ENCODE data around the gene PTGFR.

The PTGFR gene

GRCh38 chr1:78586572-78586971 lies 95.8 kb downstream of the PTGFR start:
- H3K9me3 ChIP-seq (ENCODE audit: low read length), result no peaks in the 10 kb centered on the region
- H3F3A ChIP-seq (ENCODE audit: insufficient read depth, low read length), result no peaks in the 10 kb centered on the region
- no peaks in the 10 kb centered on the region for H3K79me2 ChIP-seq (ENCODE audit: insufficient read depth, low read length)
- no peak overlapping the region for H3K9ac ChIP-seq (ENCODE audit: low read length)
- H3K9me2 ChIP-seq (ENCODE audit: low read depth, low read length), result no peaks in the 10 kb centered on the region
- H3K4me1 ChIP-seq (ENCODE audit: insufficient read depth, low read length, severe bottlenecking), result no peaks in the 10 kb centered on the region
- no peak overlapping the region for H2AFZ ChIP-seq (ENCODE audit: low read length)
- H4K20me1 ChIP-seq (ENCODE audit: insufficient read depth, low read length), result no peaks in the 10 kb centered on the region
- H3K4me3 ChIP-seq (ENCODE audit: low read depth, low read length, poor library complexity, severe bottlenecking), result no peak overlapping the region
- H3K27me3 ChIP-seq (ENCODE audit: insufficient read depth, low read length), result no peaks in the 10 kb centered on the region
- H3K4me2 ChIP-seq (ENCODE audit: low read length), result no peak overlapping the region
- H3K36me3 ChIP-seq (ENCODE audit: insufficient read depth, low read length), result no peaks in the 10 kb centered on the region
- H3K27ac ChIP-seq (ENCODE audit: low read depth, low read length, poor library complexity, severe bottlenecking), result no peak overlapping the region
- TF ChIP-seq EZH2 (IDR thresholded peaks at IDR 0.05; ENCODE audit: borderline replicate concordance, low read length) (no peak), CTCF (IDR thresholded peaks at IDR 0.05; ENCODE audit: low read length) (no peak)

- Histone ChIP-seq H3K79me2 (ENCODE audit: insufficient read depth, low read length) (no peaks in the 10 kb centered on the region), H3K27ac (ENCODE audit: low read depth, low read length, poor library complexity, severe bottlenecking) (no peak overlapping the region)
- no peak for TF ChIP-seq EZH2 (IDR thresholded peaks at IDR 0.05; ENCODE audit: borderline replicate concordance, low read length)
- TF ChIP-seq CTCF (IDR thresholded peaks at IDR 0.05; ENCODE audit: low read length), result no peak
Measured at GRCh38 chr1:78587211-78587610, 96.4 kb downstream of the PTGFR start.

More at GRCh38 chr1:78587211-78587610, 96.4 kb downstream of the PTGFR start:
- Histone ChIP-seq H3K4me2 (ENCODE audit: low read length) (no peak overlapping the region), H3K9ac (ENCODE audit: low read length) (no peak overlapping the region), H4K20me1 (ENCODE audit: insufficient read depth, low read length) (no peaks in the 10 kb centered on the region), H2AFZ (ENCODE audit: low read length) (no peak overlapping the region), H3K9me3 (ENCODE audit: low read length) (no peaks in the 10 kb centered on the region), H3K27me3 (ENCODE audit: insufficient read depth, low read length) (no peaks in the 10 kb centered on the region), H3K4me3 (ENCODE audit: low read depth, low read length, poor library complexity, severe bottlenecking) (no peak overlapping the region), H3F3A (ENCODE audit: insufficient read depth, low read length) (no peaks in the 10 kb centered on the region), H3K36me3 (ENCODE audit: insufficient read depth, low read length) (no peaks in the 10 kb centered on the region), H3K4me1 (ENCODE audit: insufficient read depth, low read length, severe bottlenecking) (no peaks in the 10 kb centered on the region), H3K9me2 (ENCODE audit: low read depth, low read length) (no peaks in the 10 kb centered on the region)

All from OCI-LY1 (cell line).